Neural progenitor cell (in vitro differentiated cells): ENCODE results near the gene KCNAB1.

Experiments used
- CTCF ChIP-seq: fragments of 200-600 bp; sonication (generic); IDR thresholded peaks from 2 replicates; pipeline ENCODE4 v1.5.1; 2017; ENCODE audit warnings: antibody characterized with exemption, mild to moderate bottlenecking
- EZH2 ChIP-seq: fragments of 200-600 bp; sonication (generic); IDR thresholded peaks from 2 replicates; pipeline ENCODE4 v1.6.1; 2017; ENCODE audit warnings: antibody characterized with exemption, mild to moderate bottlenecking, moderate library complexity
- EZH2phosphoT487 ChIP-seq: fragments of 200-600 bp; sonication (generic); IDR thresholded peaks from 2 replicates; pipeline ENCODE4 v1.6.1; 2017; ENCODE audit warnings: antibody characterized with exemption

GRCh38 chr3:156373095-156373494, 252.7 kb downstream of the KCNAB1 start:
- TF ChIP-seq EZH2, result no peak
- no peak for TF ChIP-seq CTCF
- no peak for TF ChIP-seq EZH2phosphoT487
